Coronary artery (tissue), 2 donors: ENCODE data around the gene CPED1.

Experiments used
- DNase-seq: peaks from one replicate; pipeline ENCODE4 v3.0.0-alpha.2; 2017; ENCODE audit warnings: low spot score
- H3K27ac ChIP-seq, 2 donors: fragments of 200-600 bp; sonication (generic); one replicate each; pipeline ENCODE4 v1.5.1; 2016 to 2019
- H3K4me3 ChIP-seq: fragments of 200-600 bp; sonication (generic); 2 replicates; pipeline ENCODE4 v1.5.1; 2016; ENCODE audit warnings: mild to moderate bottlenecking, moderate library complexity
- CTCF ChIP-seq: fragments of 200-600 bp; sonication (generic); IDR thresholded peaks from one replicate; pipeline ENCODE4 v1.5.1; 2019; ENCODE audit warnings: antibody characterized with exemption

CPED1 gene

GRCh38 chr7:121273467-121274167 lies 285.1 kb downstream of the CPED1 start:
- no peak overlapping the region for H3K27ac ChIP-seq
- no peak overlapping the region for H3K4me3 ChIP-seq
- no peak for TF ChIP-seq CTCF
- DNase-seq = no peak

- H3K27ac ChIP-seq = no peak overlapping the region
- DNase-seq = no peak
- TF ChIP-seq CTCF = no peak
- H3K4me3 ChIP-seq = no peak overlapping the region
These were observed 286.0 kb downstream of the CPED1 start for GRCh38 chr7:121274467-121274866.

GRCh38 chr7:121275204-121275603 lies 286.7 kb downstream of the CPED1 start:
- no peak for DNase-seq
- no peak for TF ChIP-seq CTCF
- Histone ChIP-seq H3K4me3 (no peak overlapping the region), H3K27ac (no peak overlapping the region)

- no peak for TF ChIP-seq CTCF
- no peak for DNase-seq
- Histone ChIP-seq H3K27ac (no peak overlapping the region), H3K4me3 (no peak overlapping the region)
These were observed 287.8 kb downstream of the CPED1 start for GRCh38 chr7:121276313-121276712.

- TF ChIP-seq CTCF = no peak
- Histone ChIP-seq H3K4me3 (no peak overlapping the region), H3K27ac (no peak overlapping the region)
- no peak for DNase-seq
These were observed 289.9 kb downstream of the CPED1 start for GRCh38 chr7:121278120-121279021.

GRCh38 chr7:121279060-121279620 lies 290.6 kb downstream of the CPED1 start:
- H3K4me3 ChIP-seq = no peak overlapping the region
- no peak for TF ChIP-seq CTCF
- H3K27ac ChIP-seq = no peak overlapping the region
- DNase-seq = no peak
